ENCODE measurements around the gene VPS8.

Gene VPS8

GRCh38 chr3:185089751-185090150, 277.8 kb downstream of the VPS8 start:
- TF ChIP-seq, protein P1, sequence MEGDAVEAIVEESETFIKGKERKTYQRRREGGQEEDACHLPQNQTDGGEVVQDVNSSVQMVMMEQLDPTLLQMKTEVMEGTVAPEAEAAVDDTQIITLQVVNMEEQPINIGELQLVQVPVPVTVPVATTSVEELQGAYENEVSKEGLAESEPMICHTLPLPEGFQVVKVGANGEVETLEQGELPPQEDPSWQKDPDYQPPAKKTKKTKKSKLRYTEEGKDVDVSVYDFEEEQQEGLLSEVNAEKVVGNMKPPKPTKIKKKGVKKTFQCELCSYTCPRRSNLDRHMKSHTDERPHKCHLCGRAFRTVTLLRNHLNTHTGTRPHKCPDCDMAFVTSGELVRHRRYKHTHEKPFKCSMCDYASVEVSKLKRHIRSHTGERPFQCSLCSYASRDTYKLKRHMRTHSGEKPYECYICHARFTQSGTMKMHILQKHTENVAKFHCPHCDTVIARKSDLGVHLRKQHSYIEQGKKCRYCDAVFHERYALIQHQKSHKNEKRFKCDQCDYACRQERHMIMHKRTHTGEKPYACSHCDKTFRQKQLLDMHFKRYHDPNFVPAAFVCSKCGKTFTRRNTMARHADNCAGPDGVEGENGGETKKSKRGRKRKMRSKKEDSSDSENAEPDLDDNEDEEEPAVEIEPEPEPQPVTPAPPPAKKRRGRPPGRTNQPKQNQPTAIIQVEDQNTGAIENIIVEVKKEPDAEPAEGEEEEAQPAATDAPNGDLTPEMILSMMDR (IDR thresholded peaks at IDR 0.05; ENCODE audit: low read depth, low read length): no peak
- no peak overlapping the region for H3K4me3 ChIP-seq (replicated peaks in 1 of 2; ENCODE audit: low read depth in 2 of 2, low read length in 2 of 2)

GRCh38 chr3:185090811-185091210, 278.8 kb downstream of the VPS8 start:
- TF ChIP-seq, protein P1 (IDR thresholded peaks at IDR 0.05; ENCODE audit: low read depth, low read length): no peak
- no peak overlapping the region for H3K4me3 ChIP-seq (replicated peaks in 1 of 2; ENCODE audit: low read depth in 2 of 2, low read length in 2 of 2)
- no peak for DNase-seq (ENCODE audit: low read depth in 2 of 2)

More at GRCh38 chr3:185089751-185090150, 277.8 kb downstream of the VPS8 start:
- no peak for DNase-seq (ENCODE audit: low read depth in 2 of 2)

- TF ChIP-seq, protein P1 (IDR thresholded peaks at IDR 0.05; ENCODE audit: low read depth, low read length): no peak
- H3K4me3 ChIP-seq (replicated peaks in 1 of 2; ENCODE audit: low read depth in 2 of 2, low read length in 2 of 2): no peak overlapping the region
- DNase-seq (ENCODE audit: low read depth in 2 of 2): no peak
Observed at GRCh38 chr3:185093116-185093515, 281.1 kb downstream of the VPS8 start.

DNA sequence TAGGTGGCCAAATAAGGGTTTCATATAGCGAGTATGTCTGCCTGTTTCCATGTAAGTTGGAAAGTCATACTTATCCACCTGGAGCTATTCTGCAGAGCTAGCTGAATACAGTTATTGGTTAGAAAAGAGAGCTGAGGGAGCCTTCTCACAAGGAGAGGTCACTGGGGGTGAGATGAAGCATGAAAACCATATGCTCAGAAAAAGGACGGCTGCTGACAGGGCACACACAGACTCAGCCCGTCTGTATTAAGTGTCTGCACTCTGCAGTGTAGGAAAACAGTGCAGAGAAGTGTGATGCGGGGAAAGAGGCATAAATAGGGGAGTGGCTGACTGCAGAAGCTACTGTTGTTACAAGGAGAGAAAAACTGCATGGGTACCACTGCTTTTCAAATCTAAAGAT, 282.7 kb downstream of the VPS8 start:
- DNase-seq (ENCODE audit: low read depth in 2 of 2): no peak
- TF ChIP-seq, protein P1 (IDR thresholded peaks at IDR 0.05; ENCODE audit: low read depth, low read length): no peak
- no peak overlapping the region for H3K4me3 ChIP-seq (replicated peaks in 1 of 2; ENCODE audit: low read depth in 2 of 2, low read length in 2 of 2)
